OCI-LY3 (cell line): ENCODE results near the gene UROC1.

Experiments used
- H2AFZ ChIP-seq: fragments of 200-600, 300-600 bp; shearing (Covaris generic); 2 replicates; pipeline ENCODE4 v1.6.0; 2014; ENCODE audit warnings: antibody characterized with exemption, low read depth, low read length
- H3K27ac ChIP-seq: fragments of 200-600, 300-600 bp; sonication (generic); 2 replicates; pipeline ENCODE4 v1.5.1; 2014; ENCODE audit warnings: mild to moderate bottlenecking, low read length, moderate library complexity, mixed read lengths
- H3K27me3 ChIP-seq: fragments of 200-600, 300-600 bp; sonication (generic); 2 replicates; pipeline ENCODE4 v1.6.1; 2014; ENCODE audit warnings: low read depth, low read length, mixed read lengths
- H3K36me3 ChIP-seq: fragments of 200-600, 300-600 bp; sonication (generic); replicated peaks from 2 replicates; pipeline ENCODE3; 2014; ENCODE audit warnings: low read depth, low read length, mixed read lengths
- H3K4me1 ChIP-seq: fragments of 300-600, 200-600 bp; sonication (generic); 2 replicates; pipeline ENCODE4 v1.6.1; 2014; ENCODE audit warnings: low read length, mixed read lengths
- H3K4me2 ChIP-seq: fragments of 200-600, 300-600 bp; sonication (generic); 2 replicates; pipeline ENCODE4 v1.6.1; 2014; ENCODE audit warnings: low read length, mixed read lengths
- H3K4me3 ChIP-seq: fragments of 300-600, 200-600 bp; sonication (generic); 2 replicates; pipeline ENCODE4 v1.5.1; 2014; ENCODE audit warnings: antibody characterized with exemption, mild to moderate bottlenecking, low read length, moderate library complexity
- H3K79me2 ChIP-seq: fragments of 300-600, 200-600 bp; shearing (Covaris generic); 2 replicates; pipeline ENCODE4 v1.6.1; 2014; ENCODE audit warnings: mild to moderate bottlenecking, low read length, mixed read lengths
- H3K9ac ChIP-seq: fragments of 300-600, 200-600 bp; shearing (Covaris generic); 2 replicates; pipeline ENCODE4 v1.6.0; 2014; ENCODE audit warnings: mild to moderate bottlenecking, low read length, moderate library complexity
- H3K9me3 ChIP-seq: fragments of 200-600, 300-600 bp; shearing (Covaris generic); 2 replicates; pipeline ENCODE4 v1.6.1; 2014; ENCODE audit warnings: low read length, mixed read lengths; ENCODE audit not compliant: insufficient read depth
- H4K20me1 ChIP-seq: fragments of 200-600, 300-600 bp; sonication (generic); 2 replicates; pipeline ENCODE4 v1.6.1; 2016; ENCODE audit warnings: low read length, mixed read lengths; ENCODE audit not compliant: insufficient read depth
- EZH2phosphoT487 ChIP-seq: fragments of 200-600 bp; shearing (Covaris generic); IDR thresholded peaks from 2 replicates; pipeline ENCODE4 v1.6.1; 2018; ENCODE audit warnings: antibody characterized with exemption, mixed run types, low read depth
- TF ChIP-seq, protein P1 (sequence below): fragments of 200-600, 300-600 bp; sonication (generic); IDR thresholded peaks from 2 replicates; pipeline ENCODE4 v1.5.1; 2014; ENCODE audit warnings: antibody characterized with exemption, low read length, low read depth

UROC1 gene

DNA sequence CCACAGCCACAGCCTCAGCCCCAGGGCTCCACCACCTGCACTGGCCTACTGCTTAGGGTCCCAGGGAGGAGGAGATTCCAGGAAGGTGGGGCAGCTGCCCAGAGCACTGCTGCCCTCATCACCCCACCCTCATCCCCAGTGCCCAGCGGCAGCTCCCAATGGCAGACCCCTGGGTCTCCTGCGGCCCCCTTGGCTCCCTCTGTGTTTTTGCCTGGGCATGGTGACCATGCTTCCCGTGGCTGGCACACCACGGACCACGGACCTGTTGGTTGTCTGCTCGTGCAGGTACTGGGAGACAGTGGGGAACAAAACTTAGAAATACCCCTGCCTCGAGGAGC, 9.1 kb upstream of the UROC1 start:
- H3K4me1 ChIP-seq, result no peaks in the 10 kb centered on the region
- TF ChIP-seq, protein P1, sequence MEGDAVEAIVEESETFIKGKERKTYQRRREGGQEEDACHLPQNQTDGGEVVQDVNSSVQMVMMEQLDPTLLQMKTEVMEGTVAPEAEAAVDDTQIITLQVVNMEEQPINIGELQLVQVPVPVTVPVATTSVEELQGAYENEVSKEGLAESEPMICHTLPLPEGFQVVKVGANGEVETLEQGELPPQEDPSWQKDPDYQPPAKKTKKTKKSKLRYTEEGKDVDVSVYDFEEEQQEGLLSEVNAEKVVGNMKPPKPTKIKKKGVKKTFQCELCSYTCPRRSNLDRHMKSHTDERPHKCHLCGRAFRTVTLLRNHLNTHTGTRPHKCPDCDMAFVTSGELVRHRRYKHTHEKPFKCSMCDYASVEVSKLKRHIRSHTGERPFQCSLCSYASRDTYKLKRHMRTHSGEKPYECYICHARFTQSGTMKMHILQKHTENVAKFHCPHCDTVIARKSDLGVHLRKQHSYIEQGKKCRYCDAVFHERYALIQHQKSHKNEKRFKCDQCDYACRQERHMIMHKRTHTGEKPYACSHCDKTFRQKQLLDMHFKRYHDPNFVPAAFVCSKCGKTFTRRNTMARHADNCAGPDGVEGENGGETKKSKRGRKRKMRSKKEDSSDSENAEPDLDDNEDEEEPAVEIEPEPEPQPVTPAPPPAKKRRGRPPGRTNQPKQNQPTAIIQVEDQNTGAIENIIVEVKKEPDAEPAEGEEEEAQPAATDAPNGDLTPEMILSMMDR, result no peak
- TF ChIP-seq EZH2phosphoT487, result no peak
- H3K27me3 ChIP-seq, result peaks cover 2% of the 10 kb centered on the region; the same call in 1 of the 2 replicates
- H3K9ac ChIP-seq, result no peak overlapping the region
- H3K4me2 ChIP-seq, result no peak overlapping the region
- H3K9me3 ChIP-seq, result no peaks in the 10 kb centered on the region
- H2AFZ ChIP-seq, result no peak overlapping the region
- H3K36me3 ChIP-seq, result no peaks in the 10 kb centered on the region
- no peak overlapping the region for H3K4me3 ChIP-seq
- H3K27ac ChIP-seq, result no peak overlapping the region
- no peaks in the 10 kb centered on the region for H4K20me1 ChIP-seq
- no peaks in the 10 kb centered on the region for H3K79me2 ChIP-seq

DNA sequence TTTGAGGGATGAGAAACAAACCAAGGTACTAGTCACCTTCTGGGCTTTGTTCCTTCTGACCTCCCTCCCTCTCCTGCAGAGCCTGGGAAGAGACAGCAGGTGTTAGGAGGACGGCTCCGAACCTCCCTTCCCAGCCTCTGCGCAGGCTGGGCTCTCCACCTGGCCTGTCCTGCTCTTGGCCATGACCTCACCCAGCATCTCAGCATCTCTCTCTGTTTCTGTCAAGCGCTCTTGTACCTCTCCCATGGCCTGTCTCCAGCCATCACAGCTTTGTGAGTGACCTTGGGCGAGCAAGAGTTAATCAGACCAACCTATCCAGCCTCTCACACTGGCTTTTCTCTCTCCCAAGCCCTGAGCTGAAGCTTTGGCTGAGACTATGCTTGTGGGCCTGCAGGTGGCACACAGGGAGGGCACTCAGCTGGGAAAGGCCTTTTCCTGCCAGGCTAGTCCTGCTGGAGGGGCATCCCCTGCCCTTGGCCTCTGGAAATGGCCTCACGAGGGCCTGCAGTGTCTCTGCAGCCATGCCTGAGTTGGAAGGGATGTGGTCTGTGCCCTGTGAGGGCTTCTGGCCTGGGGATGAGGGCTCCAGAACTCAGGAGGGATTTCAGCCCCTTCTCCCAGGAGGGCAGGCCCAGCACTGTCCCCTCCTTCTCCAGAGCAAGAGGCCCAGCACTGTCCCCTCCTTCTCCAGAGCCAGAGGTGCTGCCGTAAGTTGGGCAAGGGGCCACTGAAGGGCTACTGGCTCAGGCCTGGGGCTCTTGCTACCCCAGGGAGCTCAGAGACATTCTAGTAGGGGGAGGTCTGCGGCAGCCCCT, 8.5 kb upstream of the UROC1 start:
- H3K9me3 ChIP-seq, result no peaks in the 10 kb centered on the region
- no peak overlapping the region for H3K4me3 ChIP-seq
- TF ChIP-seq, protein P1, result no peak
- no peak for TF ChIP-seq EZH2phosphoT487
- H3K4me1 ChIP-seq, result no peaks in the 10 kb centered on the region
- H3K4me2 ChIP-seq, result no peak overlapping the region
- H4K20me1 ChIP-seq, result no peaks in the 10 kb centered on the region
- no peak overlapping the region for H3K9ac ChIP-seq
- H2AFZ ChIP-seq, result no peak overlapping the region
- H3K79me2 ChIP-seq, result no peaks in the 10 kb centered on the region
- no peaks in the 10 kb centered on the region for H3K36me3 ChIP-seq
- H3K27me3 ChIP-seq, result no peaks in the 10 kb centered on the region
- H3K27ac ChIP-seq, result no peak overlapping the region

DNA sequence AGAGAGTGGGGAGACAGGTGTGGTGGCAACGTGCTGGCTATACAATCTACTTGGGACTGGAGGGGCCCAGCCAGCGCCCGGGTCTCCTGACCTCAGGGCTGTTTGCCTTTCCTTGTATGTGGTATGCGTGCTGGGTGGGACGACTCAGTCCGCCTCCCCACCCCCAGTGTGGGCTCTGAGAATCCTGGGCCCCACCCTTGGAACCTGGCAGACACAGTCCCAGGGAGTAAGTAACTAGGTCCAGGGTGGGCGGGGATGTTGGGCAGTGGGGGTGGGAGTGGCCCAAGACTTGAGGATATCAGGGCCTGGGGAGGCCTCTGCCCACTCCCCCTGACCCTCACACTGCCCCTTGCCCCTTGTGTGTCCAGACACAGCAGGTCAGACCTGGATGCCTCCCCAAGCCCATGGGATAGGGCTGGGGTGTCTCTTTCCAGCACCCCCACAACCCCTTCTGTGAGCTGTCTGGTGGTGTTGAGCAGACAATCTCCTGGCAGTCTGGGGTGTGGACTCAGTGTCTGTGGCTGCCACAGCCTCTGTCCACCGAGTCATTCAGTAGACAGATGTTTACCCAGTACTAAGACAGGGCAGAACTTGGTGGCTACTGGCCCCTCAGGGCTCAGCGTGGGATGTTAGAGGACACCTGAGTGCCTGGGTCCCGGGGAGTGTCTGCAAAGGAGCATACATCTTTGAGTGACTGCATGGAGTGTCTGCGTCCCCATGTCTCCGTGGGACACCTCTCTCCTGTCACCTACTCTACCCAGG, 7.7 kb upstream of the UROC1 start:
- H3K27ac ChIP-seq, result no peak overlapping the region
- H3K4me1 ChIP-seq, result no peaks in the 10 kb centered on the region
- H3K27me3 ChIP-seq, result no peaks in the 10 kb centered on the region

More for the DNA sequence above, 7.7 kb upstream of the UROC1 start:
- Histone ChIP-seq H4K20me1 (no peaks in the 10 kb centered on the region), H3K36me3 (no peaks in the 10 kb centered on the region), H2AFZ (no peak overlapping the region), H3K79me2 (no peaks in the 10 kb centered on the region), H3K9ac (no peak overlapping the region), H3K4me2 (no peak overlapping the region), H3K4me3 (no peak overlapping the region), H3K9me3 (no peaks in the 10 kb centered on the region)
- TF ChIP-seq, protein P1, result no peak
- TF ChIP-seq EZH2phosphoT487, result no peak
